GM19468 (cell line): Measurements from ENCODE around the gene ZRANB3.
"Not testable (repeated sequence)": the region's sequence is repeated elsewhere in the genome, so short reads cannot be mapped to it uniquely, and the experiment has no call there.

Source experiments
- ATAC-seq: cut with Tn5 transposase; IDR thresholded peaks from one replicate; pipeline ENCODE4 v1.9.1; 2021; ENCODE audit warnings: mild to moderate bottlenecking, moderate library complexity, moderate number of reproducible peaks; ENCODE audit not compliant: unreplicated experiment; ENCODE audit errors: extremely low read depth

Gene ZRANB3

DNA sequence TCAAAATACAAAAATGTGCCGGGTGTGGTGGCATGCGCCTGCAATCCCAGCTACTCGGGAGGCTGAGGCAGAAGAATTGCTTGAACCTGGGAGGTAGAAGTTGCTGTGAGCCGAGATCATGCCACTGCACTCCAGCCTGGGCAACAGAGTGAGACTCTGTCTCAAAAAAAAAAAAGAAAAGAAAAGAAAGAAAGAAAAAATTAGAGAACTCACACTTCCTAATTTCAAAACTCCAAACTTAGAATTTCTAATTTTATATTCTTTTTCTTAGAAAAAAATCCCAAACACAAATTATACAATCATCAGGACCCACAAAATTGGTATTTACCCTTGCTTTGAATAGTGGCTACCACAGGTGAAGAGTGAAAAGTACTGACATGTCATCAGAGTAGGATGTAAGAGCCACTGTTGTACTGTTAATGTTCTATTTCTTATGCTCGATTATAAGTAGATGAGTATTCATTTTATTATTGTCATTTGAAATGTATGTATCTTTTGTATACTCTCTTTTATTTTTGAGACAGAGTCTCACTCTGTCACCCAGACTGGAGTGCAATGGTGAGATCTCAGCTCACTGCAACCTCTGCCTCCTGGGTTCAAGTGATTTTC lies 182.8 kb downstream of the ZRANB3 start:
- not testable (repeated sequence) for ATAC-seq

DNA sequence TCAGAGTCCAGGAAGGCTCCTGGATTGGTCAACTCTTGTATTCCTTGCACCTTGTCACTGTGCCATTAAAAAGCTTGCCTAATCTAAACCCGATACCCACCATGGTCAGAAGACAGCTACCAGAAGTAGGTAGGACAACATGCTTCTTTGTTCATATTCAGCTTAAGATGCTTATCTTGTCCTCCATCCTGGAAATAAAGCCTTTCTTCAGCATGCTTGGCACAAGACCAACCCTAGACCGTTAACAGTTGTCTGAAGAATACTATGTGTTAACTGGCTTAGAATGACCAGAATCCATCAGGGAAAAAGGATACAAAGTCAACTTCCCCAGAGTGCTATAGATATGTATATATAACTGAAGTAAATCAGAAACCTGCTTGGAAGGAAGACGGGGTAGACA lies 193.9 kb downstream of the ZRANB3 start:
- no peak for ATAC-seq

DNA sequence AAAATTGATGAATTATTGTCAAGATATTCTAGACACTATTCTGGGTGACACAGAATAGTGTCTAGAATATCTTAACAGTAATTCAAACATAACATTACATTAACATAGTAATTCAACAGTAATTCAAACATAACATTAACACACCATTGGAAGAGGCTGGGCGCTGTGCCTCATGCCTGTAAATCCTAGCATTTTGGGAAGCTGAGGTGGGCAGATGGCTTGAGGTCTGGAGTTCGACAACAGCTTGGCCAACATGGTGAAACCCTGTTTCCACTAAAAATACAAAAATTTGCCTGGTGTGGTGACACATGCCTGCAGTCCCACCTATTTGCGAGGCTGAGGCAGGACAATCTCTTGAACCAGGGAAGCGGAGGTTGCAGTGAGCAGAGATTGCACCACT lies 195.8 kb downstream of the ZRANB3 start:
- no peak for ATAC-seq

DNA sequence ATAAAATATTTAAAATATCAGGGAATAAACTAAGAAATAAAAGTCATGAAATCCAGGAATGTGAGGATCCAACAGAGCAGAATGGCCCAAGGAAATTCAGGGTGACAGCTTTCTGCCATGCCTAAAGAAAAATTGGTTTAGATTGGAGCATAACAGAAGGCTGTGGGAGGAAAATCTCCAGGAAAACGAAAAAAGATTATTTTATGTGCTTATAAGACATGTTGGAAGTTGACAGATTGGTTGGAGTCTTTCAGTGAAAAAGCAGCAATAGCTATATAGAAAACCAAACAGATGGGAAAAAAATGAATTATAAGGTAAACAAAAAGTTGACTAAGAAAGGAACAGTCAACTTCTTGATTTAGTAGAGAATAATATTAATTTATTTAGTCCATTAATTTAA lies 203.9 kb downstream of the ZRANB3 start:
- ATAC-seq: no peak

DNA sequence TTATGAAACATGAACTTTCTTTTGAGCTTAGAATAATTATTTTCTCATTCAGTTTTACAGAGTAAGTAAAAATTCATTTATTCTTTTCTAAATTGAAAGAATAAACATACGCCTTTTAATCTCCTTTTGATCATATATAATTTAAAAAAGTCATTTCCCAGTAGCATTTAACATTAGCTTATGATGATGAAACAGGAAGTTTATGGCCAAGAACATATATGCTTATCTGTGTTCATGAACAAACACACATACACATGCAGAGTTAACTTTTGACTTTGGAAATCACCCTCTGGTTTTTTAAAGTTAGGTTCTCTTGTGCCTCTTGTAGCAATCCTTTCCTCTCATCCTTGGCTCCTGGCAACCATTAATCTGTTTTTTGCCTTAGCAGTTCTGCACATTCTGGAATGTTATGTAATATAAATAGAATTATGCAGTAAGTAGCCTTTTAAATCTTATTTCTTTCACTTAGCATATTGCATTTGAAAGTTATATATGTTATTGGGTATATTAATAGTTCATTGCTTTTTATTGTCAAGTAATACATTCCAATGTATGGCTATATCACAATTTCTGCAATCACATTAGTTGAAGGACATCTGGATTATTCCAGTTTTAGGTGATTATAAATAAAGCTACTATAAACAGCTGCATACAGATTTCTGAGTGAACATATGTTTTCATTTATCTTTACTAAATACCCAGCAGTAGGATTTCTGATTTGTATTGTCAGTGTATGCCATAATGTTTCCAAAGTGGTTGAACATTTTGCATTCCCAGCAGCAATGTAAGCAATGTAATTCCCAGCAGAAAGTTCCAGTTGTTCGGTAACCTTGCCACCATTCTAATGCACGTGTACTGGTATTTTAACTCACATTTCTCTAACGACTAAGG lies 210.3 kb downstream of the ZRANB3 start:
- ATAC-seq: no peak

DNA sequence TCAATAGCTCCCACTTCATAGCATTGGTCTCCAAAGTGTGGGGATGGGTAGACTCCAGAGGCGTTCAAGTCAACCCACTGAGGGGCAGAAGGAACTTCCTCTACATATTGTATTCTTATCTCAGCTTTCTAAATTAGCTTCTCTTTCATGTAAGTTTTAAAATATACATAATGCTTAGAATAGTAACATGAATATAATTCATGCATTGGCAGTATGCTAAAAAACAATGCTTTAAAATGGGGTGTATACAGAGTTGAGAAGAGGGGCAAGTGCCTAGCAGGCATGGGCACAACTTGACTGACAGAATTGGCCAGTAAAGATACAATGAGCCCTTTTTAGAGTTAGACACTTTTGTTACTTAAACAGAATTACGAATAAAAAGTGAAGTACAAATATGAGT lies 212.2 kb downstream of the ZRANB3 start:
- no peak for ATAC-seq

DNA sequence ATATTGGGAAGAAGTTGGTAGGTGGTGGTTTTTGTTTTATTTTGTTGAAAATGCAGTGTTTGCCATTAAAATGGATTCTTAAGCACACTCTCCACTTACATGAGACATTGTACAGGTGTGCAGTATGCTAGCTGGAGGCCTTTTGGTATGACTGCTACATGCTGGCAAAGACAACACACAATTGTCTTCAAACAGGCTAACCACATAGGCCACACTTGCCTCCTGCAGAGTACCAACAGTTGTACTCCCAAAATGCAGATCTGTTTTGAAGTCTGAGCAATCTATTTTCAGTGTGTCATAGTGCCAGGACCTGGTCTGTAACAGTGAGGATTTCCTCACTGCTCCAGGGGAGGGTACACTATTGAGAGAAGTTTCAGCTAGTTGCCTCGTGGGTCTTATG lies 213.6 kb downstream of the ZRANB3 start:
- ATAC-seq: no peak

DNA sequence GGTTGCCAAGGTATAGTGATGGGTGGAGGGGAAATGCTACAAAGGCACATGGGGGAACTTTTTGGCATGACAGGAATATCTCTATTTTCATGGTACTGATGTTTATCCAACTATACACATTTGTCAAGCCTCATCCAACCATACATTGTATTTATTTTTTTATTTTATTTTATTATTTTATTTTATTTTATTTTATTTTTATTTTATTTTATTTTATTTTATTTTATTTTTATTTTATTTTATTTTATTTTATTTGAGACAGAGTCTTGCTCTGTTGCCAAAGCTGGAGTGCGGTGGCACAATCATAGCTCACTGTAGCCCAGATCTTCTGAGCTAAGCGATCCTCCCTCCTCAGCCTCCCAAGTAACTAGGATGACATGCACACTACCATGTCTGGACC lies 219.1 kb downstream of the ZRANB3 start:
- ATAC-seq: no peak

DNA sequence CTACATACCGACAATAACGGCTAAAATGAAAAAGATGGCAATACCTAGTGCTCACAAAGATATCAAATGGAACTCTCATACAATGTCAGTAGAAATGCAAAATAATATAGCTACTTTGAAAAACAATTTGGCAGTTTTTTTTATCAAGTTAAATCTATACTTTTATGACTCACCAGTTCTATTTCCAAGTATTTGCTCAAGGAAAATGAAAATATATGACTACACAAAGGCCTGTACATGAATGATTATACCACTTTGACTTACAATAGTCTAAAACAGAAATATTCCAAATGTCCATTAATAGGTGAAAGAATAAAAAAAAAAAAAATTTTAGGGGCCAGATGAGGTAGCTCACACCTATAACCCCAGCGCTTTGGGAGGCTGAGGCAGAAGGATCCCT lies 219.8 kb downstream of the ZRANB3 start:
- ATAC-seq: no peak

DNA sequence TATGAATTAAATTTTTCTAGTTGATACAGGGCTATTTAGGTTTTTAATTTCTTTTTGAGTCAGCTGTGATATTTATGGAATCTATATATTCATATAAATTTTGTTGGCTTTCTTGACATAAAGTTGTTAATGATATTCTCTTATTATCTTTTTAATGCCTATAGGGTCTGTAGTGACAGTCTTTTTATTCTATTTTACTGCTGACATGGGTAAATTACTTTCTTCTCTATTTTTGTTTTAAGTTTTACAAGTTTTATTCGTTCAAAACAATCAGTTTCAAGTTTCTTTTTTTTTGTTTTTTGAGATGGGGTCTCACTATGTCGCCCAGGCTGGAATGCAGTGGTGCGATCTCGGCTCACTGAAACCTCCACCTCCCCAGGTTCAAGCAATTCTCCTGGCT lies 226.3 kb downstream of the ZRANB3 start:
- no peak for ATAC-seq

DNA sequence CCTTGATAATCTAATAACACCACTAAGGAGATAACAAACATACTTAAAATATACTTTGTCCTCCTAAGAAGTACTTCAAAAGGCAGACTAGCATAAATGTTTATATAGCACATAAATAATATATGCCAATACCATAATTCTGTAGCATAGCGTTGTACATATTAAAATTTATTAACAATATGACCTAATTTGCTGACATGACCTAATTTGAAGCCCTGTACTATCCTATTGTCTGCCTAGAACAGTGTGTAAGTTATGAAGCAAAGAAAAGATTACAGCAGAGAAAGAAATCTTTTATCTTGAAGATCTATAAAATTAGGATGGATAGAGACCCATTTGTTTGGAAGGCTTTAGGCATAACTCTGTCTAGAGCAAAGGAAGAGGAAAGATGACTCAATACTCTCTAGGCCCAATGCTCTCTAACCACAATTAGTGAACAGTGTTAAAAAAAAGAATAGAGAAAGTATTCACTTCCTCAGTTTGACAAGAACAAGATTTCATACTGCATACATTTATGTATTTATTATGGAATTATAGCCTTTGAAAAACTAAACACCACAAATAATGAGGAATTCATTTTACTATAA lies 231.3 kb downstream of the ZRANB3 start:
- no peak for ATAC-seq

DNA sequence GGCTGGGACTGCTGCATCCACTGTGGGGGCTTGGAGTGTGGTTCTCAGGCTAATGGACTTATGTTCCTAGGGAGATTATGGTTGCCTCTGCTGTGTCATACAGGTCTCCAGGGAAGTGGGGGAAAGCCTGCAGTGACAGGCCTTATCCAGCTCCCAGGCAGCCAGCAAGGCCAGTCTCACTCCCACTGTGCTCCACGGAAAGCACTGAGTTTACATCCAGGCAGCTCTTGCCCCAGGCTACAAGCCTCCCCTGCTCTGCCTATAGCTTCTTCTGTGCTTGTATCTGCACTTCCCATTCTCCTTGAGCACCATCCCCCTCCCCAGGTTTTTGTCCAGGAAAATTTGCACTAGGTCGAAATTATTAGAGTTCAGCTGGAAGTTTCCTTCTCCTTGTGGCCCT lies 231.9 kb downstream of the ZRANB3 start:
- no peak for ATAC-seq

DNA sequence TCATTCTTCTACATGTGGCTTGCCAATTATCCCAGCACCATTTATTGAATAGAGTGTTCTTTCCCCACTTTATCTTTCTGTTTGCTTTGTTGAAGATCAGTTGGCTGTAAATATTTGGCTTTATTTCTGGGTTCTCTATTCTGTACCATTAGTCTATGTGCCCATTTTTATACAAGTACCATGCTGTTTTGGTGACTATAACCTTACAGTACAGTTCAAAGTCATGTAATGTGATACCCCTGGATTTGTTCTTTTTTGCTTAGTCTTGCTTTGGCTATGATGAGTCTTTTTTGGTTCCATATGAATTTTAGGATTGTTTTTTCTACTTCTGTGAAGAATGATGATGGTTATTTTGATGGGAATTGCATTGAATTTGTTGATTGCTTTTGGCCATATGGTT lies 243.9 kb downstream of the ZRANB3 start:
- not testable (repeated sequence) for ATAC-seq

DNA sequence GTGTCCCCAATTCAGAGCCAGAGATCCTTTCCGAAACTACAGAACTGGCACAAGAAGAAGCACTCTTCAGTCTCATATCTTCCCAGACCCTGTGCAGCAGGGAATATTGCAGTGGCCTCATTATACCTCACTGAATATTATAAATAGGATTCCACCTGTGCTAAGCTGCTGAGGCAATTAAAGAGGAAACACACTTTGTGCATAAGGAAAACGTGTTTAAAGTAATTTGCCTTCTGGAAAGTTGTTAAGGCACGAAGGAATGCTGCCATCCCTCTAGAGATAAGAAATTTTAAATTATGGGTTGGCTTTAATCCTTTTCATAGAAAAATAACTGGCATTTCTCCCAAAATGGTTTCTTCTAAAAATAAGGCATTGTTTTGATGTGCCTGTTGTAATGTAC lies 245.6 kb downstream of the ZRANB3 start:
- no peak for ATAC-seq

DNA sequence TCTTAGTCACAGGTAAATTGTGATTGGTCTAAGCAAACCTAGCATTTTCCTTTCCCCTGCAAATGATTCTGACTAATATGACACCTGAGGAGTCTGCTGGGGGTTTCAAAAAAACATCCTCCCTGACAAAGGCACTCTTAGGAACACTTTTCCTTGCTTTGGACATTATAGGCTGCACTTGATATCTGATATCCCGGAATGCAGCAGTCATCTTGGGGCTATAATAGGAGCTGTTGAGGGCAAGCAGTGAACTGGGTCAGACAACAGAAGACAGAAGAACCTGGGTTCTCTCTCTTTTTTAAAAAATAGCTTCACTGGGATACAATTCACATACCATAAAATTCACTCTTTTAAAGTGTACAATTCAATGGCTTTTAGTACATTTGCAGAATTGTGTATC lies 249.6 kb downstream of the ZRANB3 start:
- no peak for ATAC-seq

DNA sequence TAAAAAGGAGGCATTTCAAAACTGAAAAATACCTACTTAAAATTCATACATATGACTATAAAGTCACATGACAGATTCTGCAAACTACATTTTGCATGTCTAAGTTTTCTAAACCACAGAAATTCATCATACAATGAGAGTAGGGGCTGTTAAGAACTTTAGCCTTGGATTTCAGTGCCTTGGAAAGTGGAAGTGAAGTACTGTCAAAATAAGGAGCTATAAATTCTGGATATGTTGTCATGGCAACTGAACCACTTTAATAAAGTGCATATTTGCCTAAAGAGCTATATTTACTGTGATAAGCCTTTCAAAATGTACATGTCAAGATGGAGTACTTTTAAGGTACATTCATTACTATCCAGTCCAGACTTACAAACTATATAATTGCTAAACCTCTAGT lies 251.8 kb downstream of the ZRANB3 start:
- no peak for ATAC-seq

DNA sequence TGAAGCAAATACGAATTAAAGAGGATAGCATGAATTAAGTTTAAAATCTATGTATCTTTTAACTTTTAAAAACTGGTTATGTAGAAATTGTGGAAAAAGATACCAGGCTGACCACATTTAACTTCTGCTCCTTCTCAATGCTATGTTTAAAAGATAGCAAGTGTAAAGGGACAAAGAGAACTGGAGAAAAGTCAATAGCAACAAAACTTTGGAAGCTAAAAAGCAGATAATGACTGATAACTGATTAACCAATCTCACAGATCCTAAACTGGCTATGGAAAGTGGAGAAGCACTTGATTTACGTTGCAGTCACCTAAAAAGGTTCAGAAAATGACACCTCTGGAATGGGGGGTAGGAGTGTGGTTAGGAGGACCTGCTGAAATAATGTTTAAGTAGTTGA lies 254.5 kb downstream of the ZRANB3 start:
- ATAC-seq: no peak

DNA sequence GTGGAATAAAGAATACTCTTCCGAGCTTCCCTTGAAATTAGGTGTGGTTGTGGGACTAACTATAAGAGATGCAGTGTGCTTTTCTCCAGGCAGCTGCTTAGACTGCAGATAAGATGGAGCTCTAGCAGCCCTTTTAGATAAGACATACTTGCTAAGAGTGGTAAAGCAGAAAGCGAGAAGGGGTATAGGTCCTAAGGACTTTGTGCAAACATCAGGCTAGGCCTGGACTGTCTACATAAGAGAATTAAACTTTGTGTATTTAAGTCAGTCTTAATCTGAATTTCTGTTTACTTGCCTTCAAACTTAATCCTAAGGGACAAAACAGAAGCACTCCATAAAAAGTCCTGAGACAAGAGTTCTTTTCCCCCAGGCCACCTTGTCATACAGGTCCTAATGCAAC lies 260.0 kb downstream of the ZRANB3 start:
- ATAC-seq: no peak

DNA sequence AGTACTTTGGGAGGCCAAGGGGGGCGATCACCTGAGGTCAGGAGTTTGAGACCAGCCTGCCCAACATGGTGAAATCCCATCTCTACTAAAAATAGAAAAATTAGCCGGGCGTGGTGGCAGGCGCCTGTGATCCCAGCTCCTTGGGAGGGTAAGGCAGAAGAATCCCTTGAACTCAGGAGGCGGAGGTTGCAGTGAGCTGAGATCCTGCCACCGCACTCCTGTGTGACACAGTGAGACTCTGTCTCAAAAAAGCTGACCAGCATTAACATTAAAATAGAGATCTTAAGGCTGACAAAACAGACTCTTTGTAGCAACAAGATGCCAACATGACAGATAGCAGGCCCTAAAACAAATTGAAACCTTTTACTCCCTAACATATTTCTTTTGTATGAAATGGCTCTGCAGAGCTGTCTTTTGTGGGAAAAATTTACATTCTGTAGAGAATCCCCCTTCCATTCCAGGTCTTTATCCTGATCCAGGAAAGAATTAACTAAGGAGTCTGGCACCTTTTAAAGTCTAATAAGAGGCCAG lies 265.0 kb downstream of the ZRANB3 start:
- no peak for ATAC-seq

DNA sequence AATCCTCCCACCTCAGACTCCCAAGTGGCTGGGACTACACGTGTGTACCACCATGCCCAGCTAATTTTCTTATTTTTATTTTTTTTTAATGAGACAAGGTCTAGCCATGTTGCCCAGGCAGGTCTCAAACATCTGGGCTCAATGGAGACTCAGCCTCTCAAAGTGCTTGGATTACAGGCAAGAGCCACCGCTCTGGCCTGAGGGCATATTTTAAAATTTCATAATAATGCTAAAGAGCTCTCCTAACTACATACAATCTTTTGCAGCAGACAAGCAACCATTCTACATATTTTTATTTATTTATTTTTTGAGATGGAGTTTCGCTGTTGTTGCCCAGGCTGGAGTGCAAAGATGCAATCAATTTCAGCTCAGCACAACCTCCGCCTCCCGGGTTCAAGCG lies 271.9 kb downstream of the ZRANB3 start:
- no peak for ATAC-seq

DNA sequence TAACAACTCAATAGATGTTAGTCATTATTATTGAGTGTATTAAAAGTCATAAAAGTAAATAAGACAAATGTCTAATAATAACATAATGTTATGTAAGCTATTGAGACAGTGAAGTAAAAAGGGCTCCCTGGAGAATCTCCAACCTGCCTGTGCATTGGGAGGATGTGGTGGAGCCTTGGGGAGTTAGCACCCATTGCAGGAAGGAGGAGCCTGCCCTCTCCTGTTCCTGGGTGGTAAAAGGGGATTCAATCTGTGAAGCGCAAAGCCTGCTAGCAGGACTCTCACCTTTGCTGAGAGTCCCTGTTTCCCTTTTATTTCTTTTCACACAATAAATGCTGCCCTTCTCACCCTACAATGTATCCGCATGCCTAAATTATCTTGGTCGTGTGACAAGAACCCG lies 272.8 kb downstream of the ZRANB3 start:
- ATAC-seq: no peak
